GM19455 (cell line): ENCODE results near the gene PDXK.
"Not testable (repeated sequence)": the region's sequence is repeated elsewhere in the genome, so short reads cannot be mapped to it uniquely, and the experiment has no call there.

Experiments
- ATAC-seq: cut with Tn5 transposase; IDR thresholded peaks from one replicate; pipeline ENCODE4 v1.9.1; 2021; ENCODE audit not compliant: unreplicated experiment

PDXK gene

DNA sequence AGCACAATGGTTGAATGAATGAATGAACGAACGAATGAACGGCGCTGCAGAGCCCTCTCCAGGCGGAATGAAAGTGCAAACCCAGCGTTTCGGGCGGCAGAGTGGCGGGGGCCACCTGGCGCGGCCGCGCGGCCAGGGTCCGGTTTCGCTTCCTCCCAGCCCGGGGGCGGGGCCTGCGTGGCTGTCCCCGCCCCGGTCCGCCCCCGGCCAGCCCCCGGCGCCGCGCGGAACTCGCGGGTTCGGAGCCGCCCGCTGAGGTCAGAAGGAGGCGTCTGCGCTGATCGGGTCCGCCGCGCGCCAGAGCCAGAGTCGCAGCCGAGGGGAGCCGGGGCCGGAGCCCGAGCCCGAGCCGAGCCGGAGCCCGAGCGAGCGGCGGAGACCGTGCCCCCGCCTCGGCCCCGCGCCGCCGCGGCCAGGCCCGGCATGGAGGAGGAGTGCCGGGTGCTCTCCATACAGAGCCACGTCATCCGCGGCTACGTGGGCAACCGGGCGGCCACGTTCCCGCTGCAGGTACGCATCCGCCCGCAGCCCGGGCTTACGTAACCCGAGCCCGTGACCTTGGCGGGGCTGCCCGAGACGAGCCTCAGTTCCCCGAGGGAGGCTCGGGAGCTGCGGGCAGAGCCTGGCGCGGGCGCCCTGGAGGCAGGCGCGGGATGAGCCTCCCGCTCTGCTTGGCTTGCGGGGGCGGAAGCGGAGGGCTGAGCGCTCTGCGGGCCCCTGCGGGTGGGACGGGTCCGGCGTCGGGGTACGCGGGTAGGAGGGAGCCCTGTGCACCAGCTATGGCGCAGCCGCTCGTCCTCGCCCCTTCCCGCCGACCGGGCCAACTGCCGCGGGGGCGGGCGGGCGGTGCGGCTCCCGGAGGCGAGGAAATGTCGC lies at the start of gene PDXK:
TSS of gene PDXK (plus strand) at position 258 of the 876 bp plus-strand sequence. CDS start at position 424, 166 bp downstream.
- peak; percentile 62 for ATAC-seq

DNA sequence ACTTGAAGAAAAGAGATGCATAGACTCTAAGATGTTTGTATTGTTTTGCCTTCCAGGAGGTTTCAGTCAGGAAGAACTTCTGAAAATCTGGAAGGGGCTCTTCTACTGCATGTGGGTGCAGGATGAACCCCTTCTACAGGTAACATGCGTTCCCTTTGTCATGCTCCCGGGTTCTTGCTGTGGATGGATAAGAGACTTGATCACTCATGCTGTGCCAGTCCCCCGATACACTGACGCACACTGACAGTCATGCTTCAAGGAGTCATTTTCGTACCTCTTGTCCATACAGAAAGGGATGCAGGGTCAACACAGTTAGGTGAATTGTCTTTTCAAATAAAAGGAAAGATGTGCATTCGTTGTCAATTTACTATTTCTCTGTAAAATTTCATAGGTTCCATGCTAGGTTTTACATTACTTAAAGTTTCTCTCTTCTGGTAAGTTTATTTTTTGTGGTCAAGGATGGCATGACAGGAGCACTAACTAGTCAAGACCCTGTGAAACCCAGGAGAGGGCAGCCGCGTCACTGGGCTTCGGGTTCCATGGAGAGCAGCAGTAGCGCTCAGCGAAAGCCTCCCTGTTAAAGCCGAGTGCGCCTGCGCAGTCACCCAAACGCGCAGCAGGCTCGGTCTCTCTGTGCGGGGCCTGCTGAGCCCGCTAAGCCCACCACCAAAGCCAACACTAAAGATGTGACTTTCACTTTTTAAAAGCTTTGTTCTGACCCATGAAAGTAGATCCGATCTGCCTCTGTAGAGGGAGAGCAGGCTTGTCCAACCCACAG lies 48.9 kb upstream of the PDXK start:
- ATAC-seq, result no peak

- no peak for ATAC-seq
These were observed 43.1 kb upstream of the PDXK start for GRCh38 chr21:43675871-43676270.

GRCh38 chr21:43676391-43676790 lies 42.5 kb upstream of the PDXK start:
- no peak for ATAC-seq

DNA sequence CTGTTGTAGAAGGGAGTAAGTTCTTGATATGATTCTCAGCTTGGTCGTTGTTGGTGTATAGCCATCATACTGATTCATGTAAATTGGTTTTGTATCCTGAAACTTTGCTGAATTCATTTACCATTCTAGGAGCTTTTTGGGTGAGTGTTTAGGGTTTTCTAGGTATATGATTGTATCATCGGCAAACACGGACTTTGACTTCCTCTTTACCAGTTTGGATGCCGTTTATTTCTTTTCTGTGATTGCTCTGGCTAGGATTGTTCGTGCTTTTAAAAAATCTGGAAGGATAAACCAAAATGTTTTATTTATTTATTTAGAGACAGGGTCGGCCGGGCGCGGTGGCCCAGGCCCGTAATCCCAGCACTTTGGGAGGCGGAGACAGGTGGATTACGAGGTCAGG lies 39.0 kb upstream of the PDXK start:
- ATAC-seq, result no peak

DNA sequence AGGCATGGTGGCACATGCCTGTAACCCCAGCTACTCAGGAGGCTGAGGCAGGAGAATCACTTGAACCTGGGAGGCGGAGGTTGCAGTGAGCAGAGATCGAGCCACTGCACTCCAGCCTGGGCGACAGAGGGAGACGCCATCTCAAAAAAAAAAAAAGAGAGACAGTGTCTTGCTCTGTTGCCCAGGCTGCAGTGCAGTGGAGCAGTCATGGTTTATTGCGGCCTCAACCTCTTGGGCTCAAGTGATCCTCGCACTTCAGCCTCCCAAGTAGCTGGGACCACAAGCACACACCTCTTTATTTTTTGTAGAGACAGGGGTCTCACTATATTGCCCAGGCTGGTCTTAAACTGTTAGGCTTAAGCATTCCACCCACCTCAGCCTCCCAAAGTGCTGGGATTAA lies 38.5 kb upstream of the PDXK start:
- not testable (repeated sequence) for ATAC-seq

- ATAC-seq, result no peak
These were observed 37.3 kb upstream of the PDXK start for GRCh38 chr21:43681650-43682049.

DNA sequence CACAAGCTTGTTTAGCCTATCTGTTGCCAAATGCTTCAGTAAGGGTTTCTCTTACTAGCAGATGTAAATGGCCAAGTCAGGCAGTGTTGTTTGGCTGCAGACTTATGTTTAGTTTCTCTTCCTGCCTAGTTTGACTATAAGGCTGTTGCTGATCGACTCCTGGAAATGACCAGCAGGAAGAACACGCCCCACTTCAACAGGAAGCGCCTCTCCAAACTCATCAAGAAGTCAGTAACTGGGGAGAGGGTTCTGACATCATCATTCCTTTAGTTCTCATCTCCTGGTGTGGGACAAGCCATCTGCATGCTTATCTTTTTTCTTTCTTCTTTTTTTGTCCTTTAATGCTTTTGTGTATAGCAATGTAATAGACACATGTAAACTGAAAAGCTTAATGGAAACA lies 34.5 kb upstream of the PDXK start:
- no peak for ATAC-seq

DNA sequence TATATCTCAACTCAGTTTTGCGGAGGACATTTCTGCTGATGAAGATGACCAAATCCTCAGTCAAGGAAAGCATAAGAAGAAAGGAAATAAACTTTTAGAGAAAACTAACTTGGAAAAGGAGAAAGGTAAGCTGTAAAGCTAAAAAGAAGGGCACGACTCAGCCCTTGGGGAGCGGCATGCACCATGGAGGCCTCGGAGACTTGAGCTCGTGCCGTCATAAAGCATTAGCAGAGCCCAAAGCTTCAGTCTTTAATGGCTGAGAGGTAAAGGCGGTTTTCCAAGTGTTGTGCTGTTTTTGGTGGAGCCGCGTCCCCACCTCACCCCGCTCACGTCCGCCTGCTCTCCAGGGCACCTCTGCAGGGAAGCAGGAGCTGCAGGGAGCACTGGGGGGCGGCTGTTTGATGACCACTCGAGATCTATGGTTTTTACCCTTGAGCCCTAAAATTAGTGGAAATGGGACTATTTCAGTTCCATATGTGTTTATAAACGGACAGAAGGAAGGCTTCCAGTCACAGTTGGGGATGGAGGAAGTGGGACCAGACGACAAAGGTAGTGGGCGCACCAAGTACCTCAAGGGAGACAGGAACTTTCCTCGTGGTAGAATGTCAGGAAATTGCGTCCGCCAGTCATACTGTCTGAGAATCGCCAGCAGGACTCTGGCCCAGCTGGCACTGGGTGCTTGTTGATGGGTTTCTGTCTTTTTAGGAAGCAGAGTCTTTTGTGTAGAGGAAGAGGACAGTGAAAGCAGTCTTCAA lies 31.9 kb upstream of the PDXK start:
- ATAC-seq, result no peak

DNA sequence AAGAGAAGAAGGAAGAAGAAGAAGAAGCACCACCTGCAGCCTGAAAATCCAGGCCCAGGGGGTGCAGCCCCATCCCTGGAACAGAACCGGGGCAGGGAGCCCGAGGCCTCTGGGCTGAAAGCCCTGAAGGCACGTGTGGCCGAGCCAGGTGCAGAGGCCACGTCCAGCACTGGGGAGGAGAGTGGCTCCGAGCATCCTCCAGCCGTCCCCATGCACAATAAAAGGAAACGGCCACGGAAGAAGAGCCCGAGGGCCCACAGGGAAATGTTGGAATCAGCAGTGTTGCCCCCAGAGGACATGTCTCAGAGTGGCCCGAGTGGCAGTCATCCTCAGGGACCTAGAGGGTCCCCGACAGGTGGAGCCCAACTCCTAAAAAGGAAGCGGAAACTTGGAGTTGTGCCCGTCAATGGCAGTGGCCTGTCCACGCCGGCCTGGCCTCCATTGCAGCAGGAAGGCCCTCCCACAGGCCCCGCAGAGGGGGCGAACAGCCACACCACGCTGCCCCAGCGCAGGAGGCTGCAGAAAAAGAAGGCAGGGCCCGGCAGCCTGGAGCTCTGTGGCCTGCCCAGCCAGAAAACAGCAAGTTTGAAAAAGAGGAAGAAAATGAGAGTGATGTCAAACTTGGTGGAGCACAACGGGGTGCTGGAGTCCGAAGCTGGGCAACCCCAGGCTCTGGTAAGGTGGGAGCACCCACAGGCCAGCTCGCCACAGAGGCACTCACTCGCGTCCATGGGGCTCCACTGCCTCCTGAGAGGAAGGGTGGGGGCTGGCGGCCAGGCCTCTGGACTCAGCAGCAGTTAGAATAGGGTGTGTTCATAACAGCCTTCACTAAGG lies 31.1 kb upstream of the PDXK start:
- no peak for ATAC-seq

DNA sequence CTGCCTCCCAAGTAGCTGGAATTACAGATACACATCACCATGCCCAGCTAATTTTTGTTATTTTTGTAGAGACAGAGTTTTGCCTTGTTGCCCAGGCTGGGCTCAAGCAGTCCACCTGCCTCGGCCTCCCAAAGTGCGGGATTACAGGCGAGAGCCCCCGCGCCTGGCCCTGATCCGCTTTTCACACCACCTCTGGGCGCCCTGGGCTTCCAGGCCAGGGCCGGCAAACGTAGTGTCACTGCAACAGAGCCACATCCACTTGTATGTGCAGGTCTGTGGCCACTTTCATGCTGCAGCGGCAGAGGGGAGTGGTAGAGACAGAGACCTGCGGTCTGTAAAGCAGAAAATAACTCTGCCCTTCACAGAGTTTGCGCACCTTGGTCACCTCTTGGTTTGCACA lies 30.0 kb upstream of the PDXK start:
- ATAC-seq, result no peak

DNA sequence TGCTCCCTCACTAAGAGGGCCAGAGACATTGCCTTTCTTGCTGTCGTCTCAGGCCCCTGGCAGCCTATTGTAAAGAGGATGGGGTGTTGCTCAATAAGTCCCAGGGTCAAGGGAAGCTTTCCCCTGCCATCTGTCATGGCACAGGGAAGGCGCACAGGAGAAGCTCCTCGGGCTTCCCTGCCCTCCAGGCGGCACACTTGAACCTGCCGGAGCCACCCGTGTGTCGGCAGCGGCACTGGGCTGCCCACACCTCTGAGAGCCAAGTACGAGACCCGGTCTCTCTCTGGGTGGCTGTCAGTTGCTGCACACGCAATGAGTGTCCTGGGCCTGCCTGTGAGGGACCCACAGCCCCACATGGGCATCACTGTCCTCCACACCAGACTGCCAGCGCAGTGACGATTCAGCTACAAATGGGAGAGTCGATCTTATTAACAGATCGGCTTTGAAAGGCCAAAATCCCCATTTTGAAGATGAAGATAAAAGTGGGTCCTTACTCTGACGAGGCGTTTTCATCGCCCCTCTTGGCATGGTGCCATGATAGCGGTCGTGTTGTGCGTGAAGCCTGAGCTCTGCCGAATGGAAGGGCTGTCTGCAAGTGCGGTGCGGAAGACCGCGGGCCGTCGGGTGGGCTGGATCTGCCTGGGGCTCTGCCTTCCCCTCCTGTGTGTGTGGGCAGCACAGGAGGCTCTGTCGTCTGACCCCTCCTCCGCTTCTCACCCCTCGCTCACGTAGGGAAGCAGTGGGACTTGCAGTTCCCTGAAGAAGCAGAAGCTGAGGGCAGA lies 29.2 kb upstream of the PDXK start:
- ATAC-seq, result no peak

DNA sequence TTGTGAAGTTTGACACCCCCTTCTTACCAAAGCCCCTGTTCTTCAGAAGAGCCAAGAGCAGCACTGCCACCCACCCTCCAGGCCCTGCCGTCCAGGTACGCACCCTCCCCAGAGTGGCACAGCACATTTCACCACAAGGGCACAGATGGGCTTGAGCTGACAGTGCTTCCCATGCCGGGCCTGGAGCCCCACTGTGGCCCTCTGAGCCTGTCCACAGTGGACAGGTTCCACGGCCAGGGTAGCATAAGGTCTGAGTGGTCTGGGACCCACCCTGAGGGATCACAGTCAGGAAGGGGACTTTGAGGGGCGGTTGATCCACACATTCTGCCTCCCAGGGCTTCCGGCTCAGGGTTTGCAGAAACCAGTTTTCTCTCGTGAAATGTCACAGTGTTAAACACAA lies 28.6 kb upstream of the PDXK start:
- ATAC-seq, result no peak

GRCh38 chr21:43691086-43691795 lies 27.7 kb upstream of the PDXK start:
- no peak for ATAC-seq

DNA sequence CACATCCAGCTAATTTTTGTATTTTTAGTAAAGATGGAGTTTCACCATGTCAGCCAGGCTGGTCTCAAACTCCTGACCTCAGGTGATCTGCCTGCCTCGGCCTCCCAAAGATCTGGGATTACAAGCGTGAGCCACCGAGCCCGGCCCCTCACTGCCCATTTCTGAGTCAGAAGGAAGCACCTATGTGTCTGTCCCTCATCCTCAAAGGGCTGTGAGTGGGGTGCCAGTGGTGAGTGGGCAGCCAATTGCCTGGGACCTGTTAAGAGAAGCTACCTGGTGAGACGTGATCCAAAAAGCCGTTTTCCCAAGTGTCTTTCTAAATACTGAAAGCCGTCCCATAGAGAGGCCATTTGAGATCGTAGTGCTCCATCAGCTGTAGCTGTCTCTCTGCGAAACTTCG lies 27.1 kb upstream of the PDXK start:
- ATAC-seq, result no peak

DNA sequence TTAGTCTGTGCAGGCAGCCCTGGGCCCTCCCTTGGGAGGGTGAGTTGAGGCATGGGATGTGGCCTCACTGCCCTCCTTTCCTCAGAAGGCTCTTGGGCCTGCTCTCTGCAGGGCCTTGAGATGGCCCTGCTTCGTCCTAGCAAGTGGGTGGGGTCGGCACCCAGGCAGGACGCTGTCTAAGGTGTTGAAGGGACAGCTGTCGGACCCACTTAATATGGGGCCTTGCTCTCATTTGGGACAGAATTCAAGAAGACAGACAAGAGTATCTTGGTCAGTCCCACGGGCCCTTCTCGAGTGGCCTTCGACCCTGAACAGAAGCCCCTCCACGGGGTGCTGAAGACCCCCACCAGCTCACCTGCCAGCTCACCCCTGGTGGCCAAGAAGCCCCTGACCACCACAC lies 26.0 kb upstream of the PDXK start:
- ATAC-seq, result no peak

DNA sequence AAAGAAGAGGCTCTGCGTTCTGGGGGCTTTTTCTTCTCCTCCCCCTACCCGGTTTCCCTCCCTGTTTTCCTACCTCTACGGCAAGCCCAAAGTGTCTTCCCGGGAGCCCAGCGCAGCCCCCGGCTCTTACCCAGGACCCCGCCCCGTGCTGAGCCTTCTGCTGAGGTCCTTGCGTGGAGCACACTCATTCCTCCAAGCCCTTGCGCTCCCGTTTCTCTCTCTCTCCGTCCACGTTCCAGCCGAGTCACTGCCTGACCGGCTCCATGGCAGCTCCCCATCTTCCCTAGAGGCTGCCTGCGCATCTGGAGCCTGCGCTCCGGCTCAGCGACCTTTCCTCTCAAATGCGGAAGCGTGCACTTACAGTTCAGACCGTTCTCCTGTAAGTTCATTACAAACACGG lies 24.9 kb upstream of the PDXK start:
- ATAC-seq, result no peak

GRCh38 chr21:43694437-43695079 lies 24.4 kb upstream of the PDXK start:
- ATAC-seq, result no peak

DNA sequence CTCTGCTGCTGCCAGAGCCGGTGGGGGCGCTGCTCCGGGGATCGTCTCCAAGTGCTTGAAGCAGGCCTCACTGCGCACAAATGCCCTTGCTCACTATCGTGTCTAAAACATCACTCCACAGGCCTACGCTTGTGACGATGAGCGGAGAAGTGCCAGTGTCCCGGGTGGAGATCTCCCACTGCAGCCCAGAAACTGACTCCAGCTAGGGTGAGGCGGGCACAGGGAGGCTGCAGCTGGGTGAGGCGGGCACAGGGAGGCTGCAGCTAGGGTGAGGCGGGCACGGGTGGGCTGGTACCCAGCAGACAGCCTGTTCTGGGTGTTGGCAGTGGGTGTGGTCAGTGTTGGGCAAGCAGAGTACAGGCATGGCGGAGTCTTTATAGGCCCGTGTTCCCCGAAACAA lies 22.7 kb upstream of the PDXK start:
- ATAC-seq, result no peak
